ENCODE data around the gene PUS1.

The PUS1 gene

DNA sequence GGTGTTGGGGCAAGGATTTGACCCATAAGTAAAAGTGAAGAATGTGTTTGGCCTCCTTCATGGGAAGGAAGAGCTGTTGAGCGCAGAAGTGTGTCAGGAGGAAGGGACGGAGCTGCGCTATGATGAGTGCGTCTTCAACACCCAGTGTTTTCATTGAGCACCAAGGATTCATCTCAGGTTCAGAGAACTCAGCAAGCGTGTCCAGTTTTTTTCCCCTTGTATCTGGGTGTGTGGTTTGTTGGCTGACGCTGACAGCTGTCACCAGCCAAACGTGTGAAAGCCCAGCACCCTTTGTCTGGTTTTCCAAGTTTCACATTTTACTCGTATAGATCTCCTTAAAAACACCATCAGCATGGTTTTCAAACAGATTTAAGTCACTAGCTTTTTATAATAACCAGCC, 33.0 kb downstream of the PUS1 start:
- H3K4me3 ChIP-seq (ENCODE audit: low read depth, low read length), result no peak overlapping the region
- no peak for TF ChIP-seq CTCF (IDR thresholded peaks at IDR 0.05; ENCODE audit: low read depth, low read length)

GRCh38 chr12:131963381-131963780, 34.3 kb downstream of the PUS1 start:
- no peak overlapping the region for H3K4me3 ChIP-seq (ENCODE audit: low read depth, low read length)
- TF ChIP-seq CTCF (IDR thresholded peaks at IDR 0.05; ENCODE audit: low read depth, low read length), result no peak

DNA sequence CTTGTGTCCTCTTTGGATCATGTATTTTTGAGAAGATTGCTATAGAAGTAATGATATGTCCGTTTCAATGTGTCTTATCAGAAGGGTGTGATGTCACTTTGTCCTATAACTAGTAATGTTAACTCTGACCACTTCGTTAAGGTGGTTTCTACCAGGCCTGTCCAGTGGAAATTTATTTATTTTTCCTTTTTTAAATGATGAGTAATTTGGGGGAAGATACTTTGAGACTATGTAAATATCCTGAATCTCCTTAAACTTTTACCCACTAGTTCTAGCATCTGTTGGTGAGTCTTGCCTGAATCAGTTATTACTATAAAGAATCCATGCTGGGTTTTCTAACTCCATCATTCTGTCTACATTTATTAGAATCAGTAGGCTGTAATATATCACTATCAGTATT, 36.0 kb downstream of the PUS1 start:
- no peak for TF ChIP-seq CTCF (IDR thresholded peaks at IDR 0.05; ENCODE audit: low read depth, low read length)
- H3K4me3 ChIP-seq (ENCODE audit: low read depth, low read length), result no peak overlapping the region

DNA sequence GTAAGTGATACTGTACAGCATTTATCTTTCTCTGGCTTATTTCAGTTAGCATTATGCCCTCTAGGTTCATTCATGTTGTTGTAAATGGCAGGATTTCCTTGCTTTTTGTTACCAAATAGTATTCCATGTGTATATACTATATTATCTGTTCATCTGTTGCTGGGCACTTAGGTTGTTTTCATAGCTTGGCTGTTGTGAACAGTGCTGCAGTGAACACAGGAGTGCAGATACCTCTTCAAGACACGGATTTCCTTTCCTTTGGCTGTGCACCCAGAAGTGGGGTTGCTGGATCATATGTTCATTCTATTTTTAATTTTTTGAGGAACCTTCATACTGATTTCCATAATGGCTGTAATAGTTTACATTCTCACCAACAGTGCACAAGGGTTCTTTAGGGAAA, 42.1 kb downstream of the PUS1 start:
- no peak for TF ChIP-seq CTCF (IDR thresholded peaks at IDR 0.05; ENCODE audit: low read depth, low read length)
- no peak overlapping the region for H3K4me3 ChIP-seq (ENCODE audit: low read depth, low read length)

DNA sequence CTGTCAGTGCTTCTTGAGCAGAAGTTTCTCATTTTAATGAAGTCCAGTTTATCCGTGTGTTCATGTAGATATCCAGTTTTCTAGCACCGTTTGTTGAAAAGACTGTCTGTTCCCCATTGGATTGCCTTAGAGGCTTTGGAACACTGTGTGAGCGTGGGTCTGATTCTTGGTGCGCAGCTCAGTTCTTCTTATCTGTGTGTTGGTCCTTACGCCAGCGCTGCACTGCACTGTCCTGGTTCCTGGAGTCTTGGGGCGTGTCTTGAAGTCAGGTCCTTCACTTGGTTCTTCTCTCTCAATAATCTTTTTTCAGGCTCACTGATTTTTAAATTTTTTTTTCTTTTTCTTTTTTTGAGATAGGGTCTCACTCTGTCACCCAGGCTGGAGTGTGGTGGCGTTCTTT, 46.2 kb downstream of the PUS1 start:
- TF ChIP-seq CTCF (IDR thresholded peaks at IDR 0.05; ENCODE audit: low read depth, low read length), result no peak
- no peak overlapping the region for H3K4me3 ChIP-seq (ENCODE audit: low read depth, low read length)

- H3K4me3 ChIP-seq (ENCODE audit: low read depth, low read length), result no peak overlapping the region
- no peak for TF ChIP-seq CTCF (IDR thresholded peaks at IDR 0.05; ENCODE audit: low read depth, low read length)
These were observed 50.5 kb downstream of the PUS1 start for GRCh38 chr12:131979606-131980005.

- H3K4me3 ChIP-seq (ENCODE audit: low read depth, low read length), result no peak overlapping the region
- TF ChIP-seq CTCF (IDR thresholded peaks at IDR 0.05; ENCODE audit: low read depth, low read length), result peak; percentile 13; the same call in 1 of the 2 replicates
These were observed 51.2 kb downstream of the PUS1 start for GRCh38 chr12:131980263-131980662.
